HepG2 (cell line): ENCODE results near the gene OPRD1. TPM values are rescaled to one million over a fixed set of nuclear protein-coding genes. Genes with fewer than 3 reads are reported as not detected.

Source experiments
- ATAC-seq: fragments of 200-7000 bp; cut with Tn5 transposase; 3 replicates; pipeline ENCODE4 v1.9.1; 2020; ENCODE audit warnings: mild to moderate bottlenecking, moderate library complexity
- BruUV-seq: library from RNA; stranded (reverse); fragments of 400-500 nt; replicated peaks from 2 replicates; lab custom pipeline; 2021; lab: Mats Ljungman, UMichigan
- CTCF ChIA-PET: fragments of 300-600 bp; formaldehyde crosslinking; extraction: SDS; loops from one replicate; lab custom pipeline; 2021; ENCODE audit warnings: low total read pairs, inconsistent platforms, low intra/inter-chr PET ratio; lab: Yijun Ruan, JAX
- POLR2A ChIA-PET: fragments of 350-600 bp; sonication (Branson Sonifier 250); formaldehyde crosslinking; loops from one replicate; lab custom pipeline; 2020; ENCODE audit warnings: antibody characterized with exemption, inconsistent platforms; lab: Yijun Ruan, JAX
- DNase-seq: peaks from one replicate; pipeline ENCODE4 v3.0.0-alpha.2; 2015; ENCODE audit warnings: low spot score
- FAIRE-seq: peaks from 3 replicates; lab custom pipeline; 2011; peaks lifted over from hg19 to GRCh38; lab: Jason Lieb, UNC
- H2AFZ ChIP-seq: one replicate; pipeline ENCODE4 v1.6.1; 2011; ENCODE audit warnings: low read length, inconsistent platforms
- H3K27ac ChIP-seq: fragments of 300-600 bp; 3 replicates; pipeline ENCODE4 v1.8.0; 2011; ENCODE audit warnings: mixed run types, mild to moderate bottlenecking, mixed read lengths, low read length, inconsistent platforms; ENCODE audit not compliant: insufficient read depth; ENCODE audit errors: extremely low read length
- H3K27me3 ChIP-seq, 2 experiments: fragments of 200-600 bp in 1 of 2; 2 replicates in 1 of 2; 3 replicates in 1 of 2; pipeline versions ENCODE4 v1.6.0 to v1.8.0; 2011; ENCODE audit warnings: low read length in 2 of 2, mild to moderate bottlenecking in 2 of 2, moderate library complexity in 2 of 2, inconsistent platforms in 1 of 2; ENCODE audit not compliant: insufficient read depth in 2 of 2, control insufficient read depth in 1 of 2
- H3K36me3 ChIP-seq, 2 experiments: fragments of 200-600 bp in 1 of 2; replicated peaks in 1 of 2; 2 replicates in 1 of 2; 3 replicates in 1 of 2; pipeline versions ENCODE4 v1.5.1 to v1.8.0; 2011; ENCODE audit warnings: low read length in 2 of 2, inconsistent platforms in 1 of 2; ENCODE audit not compliant: insufficient read depth in 2 of 2, control insufficient read depth in 1 of 2
- H3K4me1 ChIP-seq: 2 replicates; pipeline ENCODE4 v1.5.1; 2012; ENCODE audit warnings: low read length, inconsistent platforms; ENCODE audit not compliant: insufficient read depth
- H3K4me2 ChIP-seq: 2 replicates; pipeline ENCODE4 v1.6.0; 2011; ENCODE audit warnings: low read depth, low read length, inconsistent platforms
- H3K4me3 ChIP-seq, 3 experiments: fragments of 200-600 bp in 1 of 3; sonication (generic), shearing (Covaris generic) in 1 of 3; replicated peaks in 1 of 3; 2 replicates each; pipeline ENCODE4 v1.5.1; 2011 to 2016; ENCODE audit warnings: low read length in 3 of 3, inconsistent platforms in 2 of 3, low read depth in 2 of 3, mild to moderate bottlenecking in 2 of 3, control low read depth in 1 of 3, mixed read lengths in 1 of 3; ENCODE audit not compliant: insufficient read depth in 1 of 3
- H3K79me2 ChIP-seq: one replicate; pipeline ENCODE4 v1.6.1; 2011; ENCODE audit warnings: low read length, inconsistent platforms; ENCODE audit not compliant: insufficient read depth
- H3K9ac ChIP-seq: 2 replicates; pipeline ENCODE4 v1.6.0; 2011; ENCODE audit warnings: mild to moderate bottlenecking, low read depth, low read length, inconsistent platforms; ENCODE audit not compliant: insufficient read depth
- H3K9me3 ChIP-seq: 2 replicates; pipeline ENCODE4 v1.5.1; 2012; ENCODE audit warnings: mild to moderate bottlenecking, low read length
- H4K20me1 ChIP-seq: 2 replicates; pipeline ENCODE4 v1.6.0; 2011; ENCODE audit warnings: inconsistent platforms, mild to moderate bottlenecking, low read length, moderate library complexity; ENCODE audit not compliant: insufficient read depth
- ARID2 ChIP-seq: sonication (generic); formaldehyde crosslinking; IDR thresholded peaks from 2 replicates; pipeline ENCODE4 v1.8.1; 2022; ENCODE audit warnings: mild to moderate bottlenecking, missing genetic modification reagents, borderline replicate concordance
- ATF1 ChIP-seq: IDR thresholded peaks from 2 replicates; pipeline ENCODE4 v1.6.1; 2016; ENCODE audit warnings: mild to moderate bottlenecking, control low read depth
- CBFB ChIP-seq: sonication (generic); formaldehyde crosslinking; IDR thresholded peaks from 2 replicates; pipeline ENCODE4 v1.4.0; 2020; ENCODE audit warnings: missing genetic modification reagents
- FOXP1 ChIP-seq, 2 experiments: fragments of 450-650 bp in 1 of 2; IDR thresholded peaks; 2 replicates each; pipeline ENCODE4 v1.6.1; 2017 to 2018; ENCODE audit warnings: antibody characterized with exemption in 1 of 2
- GLI4 ChIP-seq: sonication (generic); formaldehyde crosslinking; IDR thresholded peaks from 2 replicates; pipeline ENCODE4 v1.5.1; 2020; ENCODE audit warnings: missing genetic modification reagents, mild to moderate bottlenecking, moderate library complexity, borderline replicate concordance
- IKZF1 ChIP-seq: fragments of 450-650 bp; IDR thresholded peaks from 2 replicates; pipeline ENCODE4 v1.7.1; 2016
- JUND ChIP-seq: sonication (generic); formaldehyde crosslinking; IDR thresholded peaks from 2 replicates; pipeline ENCODE4 v1.8.0; 2022; ENCODE audit warnings: mild to moderate bottlenecking, missing genetic modification reagents
- MEF2D ChIP-seq: sonication (generic); formaldehyde crosslinking; IDR thresholded peaks from 2 replicates; pipeline ENCODE4 v1.5.1; 2020; ENCODE audit warnings: mild to moderate bottlenecking, missing genetic modification reagents
- MIER3 ChIP-seq: IDR thresholded peaks from 2 replicates; pipeline ENCODE4 v1.6.1; 2016; ENCODE audit warnings: missing compliant biosample characterization, borderline replicate concordance
- NFE2 ChIP-seq: sonication (generic); formaldehyde crosslinking; IDR thresholded peaks from 2 replicates; pipeline ENCODE4 v1.4.0; 2020; ENCODE audit warnings: missing genetic modification reagents
- SMAD9 ChIP-seq: sonication (generic); formaldehyde crosslinking; IDR thresholded peaks from 2 replicates; pipeline ENCODE4 v1.5.1; 2020; ENCODE audit warnings: mild to moderate bottlenecking, missing genetic modification reagents
- SP140L ChIP-seq: sonication (generic); formaldehyde crosslinking; IDR thresholded peaks from 2 replicates; pipeline ENCODE4 v1.4.0; 2020; ENCODE audit warnings: missing genetic modification reagents, borderline replicate concordance
- TBX3 ChIP-seq: fragments of 450-650 bp; IDR thresholded peaks from 2 replicates; pipeline ENCODE4 v1.6.1; 2017; ENCODE audit warnings: antibody characterized with exemption, mild to moderate bottlenecking, inconsistent platforms, borderline replicate concordance
- THAP11 ChIP-seq: IDR thresholded peaks from 2 replicates; pipeline ENCODE4 v1.6.1; 2016; ENCODE audit warnings: missing biosample characterization, missing genetic modification reagents
- TRIM22 ChIP-seq: fragments of 450-650 bp; IDR thresholded peaks from 2 replicates; pipeline ENCODE4 v1.6.1; 2017
- ZBTB25 ChIP-seq: IDR thresholded peaks from 2 replicates; pipeline ENCODE4 v1.6.1; 2018; ENCODE audit warnings: missing genetic modification reagents
- ZFP90 ChIP-seq: sonication (generic); formaldehyde crosslinking; IDR thresholded peaks from 2 replicates; pipeline ENCODE4 v1.8.0; 2022; ENCODE audit warnings: missing genetic modification reagents, mild to moderate bottlenecking, inconsistent platforms, borderline replicate concordance
- WGBS: methylation state at CpG from one replicate; pipeline ENCODE4 v1.1.6; 2017; ENCODE audit warnings: low lambda C conversion rate; 5-methylcytosine and 5-hydroxymethylcytosine counted together
- in situ Hi-C: cut with HindIII; loops from 2 replicates; pipeline ENCODE4 v1.10.0; 2017; ENCODE audit warnings: low pct_unique_long_range_greater_than_20kb; ENCODE audit not compliant: extremely low pct_ligation_motif_present
- intact Hi-C: fragments of 100-400 bp; cut with micrococcal nuclease; formaldehyde crosslinking; loops from one replicate; pipeline ENCODE4 v1.10.0; 2022; ENCODE audit not compliant: unreplicated experiment
- polyA plus RNA-seq, 8 experiments: library from polyadenylated mRNA; depleted of rRNA in 3 of 8; stranded (reverse) in 7 of 8; unstranded in 1 of 8; fragments of >200 nt; fragmentation: Illumina TruSeq in 4 of 8; extraction: Trizol in 4 of 8; gene quantifications; 2 replicates each; pipeline versions ENCODE4 v1.2.1 to v1.2.3, GENCODE V29; 2011 to 2016; ENCODE audit warnings: low read depth in 4 of 8, missing spikeins in 1 of 8, mixed read lengths in 1 of 8; ENCODE audit not compliant: insufficient read depth in 1 of 8
- total RNA-seq, 5 experiments: library from RNA; depleted of rRNA; stranded (reverse); fragments of >200 nt; fragmentation: Illumina TruSeq; extraction: Trizol; gene quantifications; 2 replicates each; pipeline ENCODE4 v1.2.3, GENCODE V29; 2016; ENCODE audit warnings: low read depth in 1 of 5

The OPRD1 gene
- total and polyA plus RNA-seq, 2 of the 13 experiments (the other 11 are each of a cell fraction or from before 2014, with no cell fraction given) = 0.02 to 0.03 TPM

- in situ Hi-C loops = no loop called here
- DNase-seq = no peak
- H2AFZ ChIP-seq = no peak overlapping the region
- 56% methylated on average over 3 of the region's 3 CpGs for WGBS
- H3K79me2 ChIP-seq = peaks cover 2% of the 10 kb centered on the region
- BruUV-seq = no TSS peak
- H3K4me3 ChIP-seq = no peak overlapping the region
- ChIA-PET POLR2A (interaction anchor here (1.9 kb wide), 1 partner anchor 9 kb away, joined by 4 read pairs; no protein-coding TSS in a partner anchor), CTCF (no interaction called here)
- no peaks in the 10 kb centered on the region; the same call in 1 of the 2 replicates for H4K20me1 ChIP-seq
- H3K27ac ChIP-seq = no peak overlapping the region
- TF ChIP-seq ARID2 = no peak
- no peak for TF ChIP-seq MEF2D
- TF ChIP-seq TBX3 = no peak
- no peak for TF ChIP-seq SMAD9 (CRISPR knock-in tag)
- no peak for TF ChIP-seq GLI4 (CRISPR knock-in tag)
- no peak for TF ChIP-seq JUND (CRISPR knock-in tag)
- no peak for TF ChIP-seq CBFB (CRISPR knock-in tag)
- TF ChIP-seq FOXP1 (IDR thresholded peaks at IDR 0.05) = no peak
- TF ChIP-seq FOXP1 (CRISPR knock-in tag; IDR thresholded peaks at IDR 0.05) = no peak
- TF ChIP-seq THAP11 (CRISPR knock-in tag) = no peak
- TF ChIP-seq MIER3 (CRISPR knock-in tag) = no peak
- no peak for TF ChIP-seq SP140L (CRISPR knock-in tag)
- TF ChIP-seq ATF1 (CRISPR knock-in tag) = no peak
- no peak for TF ChIP-seq ZBTB25 (CRISPR knock-in tag)
- no peak for TF ChIP-seq NFE2 (CRISPR knock-in tag)
- TF ChIP-seq TRIM22 = no peak
- no peak for TF ChIP-seq IKZF1
- no peak for TF ChIP-seq ZFP90 (CRISPR knock-in tag)
- FAIRE-seq = no peak
- no peak for ATAC-seq
- intact Hi-C loops = no loop called here
- peaks cover 10% of the 10 kb centered on the region for H3K4me1 ChIP-seq
- no peak overlapping the region for H3K4me2 ChIP-seq
- no peak overlapping the region for H3K9ac ChIP-seq
- no peaks in the 10 kb centered on the region for H3K27me3 ChIP-seq
- peaks cover 3 to 25% of the 10 kb centered on the region in 2 experiments; a peak in 4 of 5 replicates for H3K36me3 ChIP-seq
- no peaks in the 10 kb centered on the region for H3K9me3 ChIP-seq
Measured at GRCh38 chr1:28896609-28896986, 84.6 kb downstream of the OPRD1 start.
